ENCODE measurements around the gene LRMDA.

Gene LRMDA

DNA sequence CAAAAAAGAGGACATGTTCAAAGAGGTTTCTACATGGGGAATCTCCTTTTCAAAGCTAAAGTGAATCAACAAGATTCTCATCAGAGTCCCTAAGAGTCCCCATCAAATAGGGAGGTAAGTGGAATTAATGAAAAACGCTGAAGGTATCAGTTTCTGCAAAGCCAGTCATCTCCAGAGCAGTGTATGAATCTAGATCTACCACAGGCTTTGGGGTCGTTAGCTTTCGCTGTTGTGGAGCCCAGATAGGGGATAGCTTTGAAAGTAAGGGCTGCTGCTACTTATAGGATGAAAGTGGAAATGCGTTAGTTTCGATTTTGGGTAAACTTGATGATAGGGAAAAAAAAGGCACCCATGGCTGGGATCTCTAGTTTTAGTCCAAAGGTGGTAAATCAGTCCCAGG is 748.4 kb downstream of the LRMDA start:
- TF ChIP-seq, protein P1, sequence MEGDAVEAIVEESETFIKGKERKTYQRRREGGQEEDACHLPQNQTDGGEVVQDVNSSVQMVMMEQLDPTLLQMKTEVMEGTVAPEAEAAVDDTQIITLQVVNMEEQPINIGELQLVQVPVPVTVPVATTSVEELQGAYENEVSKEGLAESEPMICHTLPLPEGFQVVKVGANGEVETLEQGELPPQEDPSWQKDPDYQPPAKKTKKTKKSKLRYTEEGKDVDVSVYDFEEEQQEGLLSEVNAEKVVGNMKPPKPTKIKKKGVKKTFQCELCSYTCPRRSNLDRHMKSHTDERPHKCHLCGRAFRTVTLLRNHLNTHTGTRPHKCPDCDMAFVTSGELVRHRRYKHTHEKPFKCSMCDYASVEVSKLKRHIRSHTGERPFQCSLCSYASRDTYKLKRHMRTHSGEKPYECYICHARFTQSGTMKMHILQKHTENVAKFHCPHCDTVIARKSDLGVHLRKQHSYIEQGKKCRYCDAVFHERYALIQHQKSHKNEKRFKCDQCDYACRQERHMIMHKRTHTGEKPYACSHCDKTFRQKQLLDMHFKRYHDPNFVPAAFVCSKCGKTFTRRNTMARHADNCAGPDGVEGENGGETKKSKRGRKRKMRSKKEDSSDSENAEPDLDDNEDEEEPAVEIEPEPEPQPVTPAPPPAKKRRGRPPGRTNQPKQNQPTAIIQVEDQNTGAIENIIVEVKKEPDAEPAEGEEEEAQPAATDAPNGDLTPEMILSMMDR (conservative IDR thresholded peaks at IDR 0.05) = no peak
- H3K27ac ChIP-seq = no peak overlapping the region

DNA sequence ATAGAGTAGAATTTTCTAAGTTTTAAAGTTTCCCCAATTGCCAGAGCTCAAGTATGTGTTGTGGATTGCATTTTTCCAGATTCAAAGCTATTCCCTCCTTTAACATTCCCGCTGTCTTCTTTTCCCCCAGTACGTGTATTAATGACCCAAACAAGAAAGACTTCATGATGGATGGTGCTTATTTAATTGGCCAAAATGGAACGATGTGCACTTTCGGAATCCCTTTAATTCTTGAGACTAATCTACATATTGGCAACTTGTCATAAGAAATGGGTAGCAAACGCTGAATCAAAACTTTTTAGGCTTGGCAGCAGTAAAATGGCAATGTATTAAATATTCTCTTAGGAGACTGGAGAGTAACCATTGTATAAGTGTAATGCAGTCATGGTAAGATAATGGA is 753.2 kb downstream of the LRMDA start:
- no peak overlapping the region for H3K27ac ChIP-seq
- TF ChIP-seq, protein P1 (conservative IDR thresholded peaks at IDR 0.05) = no peak

DNA sequence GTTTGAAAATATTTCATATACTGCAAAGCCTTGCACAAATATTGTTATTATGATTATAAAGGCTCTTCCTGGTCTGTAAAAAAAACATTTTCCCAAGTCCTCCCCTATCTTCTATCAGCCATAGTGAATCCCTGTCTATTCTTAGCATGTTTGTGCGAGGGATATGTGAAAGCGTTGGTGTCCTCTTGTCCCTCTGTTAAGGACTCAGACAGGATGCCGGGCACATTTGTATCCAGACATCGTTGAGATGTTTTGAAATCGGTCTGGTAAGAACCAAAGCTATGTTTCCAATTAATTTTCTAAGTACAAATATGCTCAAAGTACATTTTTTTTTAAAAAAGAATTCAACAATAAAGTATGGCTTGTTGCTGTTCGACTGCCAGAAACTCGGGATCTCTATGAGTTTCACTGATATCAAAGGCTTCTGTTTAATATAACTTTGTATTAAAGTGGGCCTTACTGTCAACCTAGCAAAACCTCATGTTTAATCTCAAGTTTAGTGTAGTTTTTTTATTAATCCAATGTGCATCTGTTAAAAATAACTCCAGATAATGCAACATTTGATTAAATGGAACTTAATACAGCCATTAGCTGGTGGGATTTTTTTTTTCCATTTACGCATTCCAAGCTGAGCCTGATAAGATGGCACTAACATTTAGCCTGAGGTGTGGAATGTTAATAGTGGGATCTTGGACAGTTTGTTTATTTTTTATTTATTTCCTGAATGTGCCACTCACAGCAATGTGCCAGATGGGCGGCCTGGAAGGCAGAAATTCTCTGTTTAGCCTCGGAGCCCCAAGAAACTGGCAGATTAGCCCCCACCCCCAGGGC is 754.3 kb downstream of the LRMDA start:
- TF ChIP-seq, protein P1 (conservative IDR thresholded peaks at IDR 0.05) = no peak
- no peak overlapping the region for H3K27ac ChIP-seq

DNA sequence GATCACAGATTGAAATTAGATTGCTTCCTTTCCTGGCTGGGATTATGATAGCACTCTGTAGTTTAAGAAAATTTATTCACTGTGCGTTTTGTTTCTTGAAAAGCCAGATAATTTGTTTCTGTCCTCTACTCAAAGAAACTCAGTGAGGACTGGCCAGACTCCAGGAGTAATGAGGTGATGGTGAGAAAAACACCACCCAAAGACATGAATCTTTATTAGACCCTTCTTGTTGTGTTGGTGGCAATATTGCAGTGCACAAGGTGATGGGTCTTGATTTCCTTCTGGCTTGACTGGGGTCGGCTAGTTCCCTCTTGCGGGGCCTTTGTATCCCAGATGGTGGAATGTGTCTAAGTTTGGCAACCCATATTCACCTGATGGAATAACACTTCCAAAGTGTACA is 756.8 kb downstream of the LRMDA start:
- TF ChIP-seq, protein P1 (conservative IDR thresholded peaks at IDR 0.05) = no peak
- no peak overlapping the region for H3K27ac ChIP-seq

DNA sequence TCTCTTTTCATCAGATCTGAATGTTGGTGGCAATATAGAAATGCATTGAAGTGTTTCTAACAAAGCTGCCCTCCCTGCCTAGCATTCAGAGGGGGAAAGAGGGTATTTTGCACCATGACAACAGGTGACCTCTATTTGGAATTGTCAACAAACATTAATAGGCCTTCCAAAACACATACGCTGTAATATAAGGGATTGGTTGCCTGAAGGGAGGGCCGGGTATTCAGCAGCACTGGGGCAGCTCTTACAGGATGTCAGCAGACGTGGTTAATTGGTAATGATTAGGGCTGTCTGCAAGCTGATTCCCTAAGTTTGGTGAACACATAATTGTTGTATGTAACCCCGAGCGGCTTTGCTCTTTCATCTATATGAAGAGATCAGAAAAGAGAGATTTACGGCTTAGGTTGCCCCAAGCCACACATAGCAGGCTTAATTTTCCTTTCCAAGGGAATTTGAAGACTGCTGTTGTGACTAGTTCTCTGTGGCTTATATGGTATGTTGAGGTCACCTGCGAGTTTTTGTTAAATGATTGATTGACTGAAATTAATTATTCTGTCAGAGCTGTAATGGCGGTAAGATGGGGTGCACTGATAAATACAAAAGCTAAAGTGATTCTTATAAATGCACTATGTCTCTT is 759.3 kb downstream of the LRMDA start:
- TF ChIP-seq, protein P1 (conservative IDR thresholded peaks at IDR 0.05) = no peak
- H3K27ac ChIP-seq = no peak overlapping the region

DNA sequence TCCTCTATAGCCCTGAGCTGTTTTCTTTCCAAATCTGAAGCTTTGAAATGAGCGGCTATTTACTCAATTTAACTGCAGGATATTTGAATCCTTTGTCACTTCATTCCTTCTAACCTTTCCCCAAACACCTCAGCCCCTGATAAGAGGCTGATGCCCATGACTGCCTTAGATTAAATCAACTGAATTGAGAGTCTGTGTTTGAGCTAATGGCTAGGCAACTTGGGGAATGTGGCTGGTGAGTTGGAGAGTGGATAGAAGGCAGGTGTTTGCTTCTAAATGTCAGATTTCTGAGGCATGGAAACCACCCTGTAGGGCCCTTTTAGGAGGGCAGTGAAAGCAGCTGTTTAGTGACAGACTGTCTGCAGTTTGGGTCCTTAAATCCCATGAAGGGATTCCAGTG is 759.9 kb downstream of the LRMDA start:
- TF ChIP-seq, protein P1 (conservative IDR thresholded peaks at IDR 0.05) = no peak
- no peak overlapping the region for H3K27ac ChIP-seq

DNA sequence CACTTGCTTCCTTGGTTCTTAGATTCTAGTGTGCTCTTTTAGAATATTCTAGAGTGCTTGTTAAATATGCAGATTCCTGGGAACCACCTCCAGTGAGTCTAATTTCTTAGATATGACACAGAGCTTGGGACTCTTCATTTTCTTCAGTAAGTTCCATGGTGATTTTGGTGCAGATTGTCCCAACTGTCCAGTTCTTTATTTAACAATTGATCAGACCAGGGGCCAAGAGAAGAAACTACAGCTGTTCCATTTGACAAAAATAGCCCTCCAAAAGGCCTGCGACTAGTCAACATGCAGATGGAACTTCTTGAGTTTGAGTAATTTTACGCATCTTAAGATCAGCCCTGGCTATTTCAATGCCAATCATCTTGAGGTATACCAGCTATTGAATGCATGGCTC is 760.7 kb downstream of the LRMDA start:
- TF ChIP-seq, protein P1 (conservative IDR thresholded peaks at IDR 0.05) = no peak
- H3K27ac ChIP-seq = no peak overlapping the region; the same call in 1 of the 2 replicates

All from VCaP (cell line).